Uterus (tissue), 4 donors: ENCODE data around the gene MGAM2. TPM values are rescaled to one million over a fixed set of nuclear protein-coding genes. Genes with fewer than 3 reads are reported as not detected.

Experiments
- DNase-seq, 2 donors: peaks; one replicate each; pipeline ENCODE4 v3.0.0-alpha.2; 2019 to 2020
- H3K27ac ChIP-seq, 2 donors: fragments of 200-600 bp; sonication (generic); 1 replicate in 1 of 2; 2 replicates in 1 of 2; pipeline ENCODE4 v1.5.1; 2016 to 2018
- H3K27me3 ChIP-seq, 2 donors: fragments of 200-600 bp; sonication (generic); one replicate each; pipeline ENCODE4 v1.5.1; 2018 to 2019; ENCODE audit warnings: control low read depth in 1 of 2
- H3K36me3 ChIP-seq, 2 donors: fragments of 200-600 bp; sonication (generic); one replicate each; pipeline ENCODE4 v1.5.1; 2019; ENCODE audit warnings: control low read depth in 1 of 2
- H3K4me1 ChIP-seq, 2 donors: fragments of 200-600 bp; sonication (generic); one replicate each; pipeline ENCODE4 v1.5.1; 2018 to 2019; ENCODE audit warnings: control low read depth in 1 of 2
- H3K4me3 ChIP-seq, 2 donors: fragments of 200-600 bp; sonication (generic); 1 replicate in 1 of 2; 2 replicates in 1 of 2; pipeline ENCODE4 v1.5.1; 2018 to 2019; ENCODE audit warnings: mild to moderate bottlenecking in 1 of 2
- H3K9me3 ChIP-seq, 2 donors: fragments of 200-600 bp; sonication (generic); one replicate each; pipeline ENCODE4 v1.5.1; 2019; ENCODE audit warnings: control low read depth in 1 of 2
- CTCF ChIP-seq, 4 experiments: fragments of 200-600 bp in 2 of 4; fragments of 450-650 bp in 2 of 4; sonication (generic) in 2 of 4; IDR thresholded peaks; one replicate each; pipeline ENCODE4 v1.5.1; 2016 to 2019; ENCODE audit warnings: antibody characterized with exemption in 4 of 4, mild to moderate bottlenecking in 2 of 4, moderate library complexity in 1 of 4
- POLR2A ChIP-seq, 2 donors: fragments of 450-650 bp; IDR thresholded peaks; one replicate each; pipeline ENCODE4 v1.6.1; 2016; ENCODE audit warnings: antibody characterized with exemption in 2 of 2, mild to moderate bottlenecking in 1 of 2, moderate library complexity in 1 of 2
- intact Hi-C: fragments of 100-400 bp; cut with DNase I; formaldehyde crosslinking; loops from one replicate; pipeline ENCODE4 v1.15.1; 2023; ENCODE audit warnings: low total_unique reads
- total RNA-seq, 4 donors: library from RNA; depleted of rRNA in 3 of 4; stranded (reverse); fragments of >200 nt in 3 of 4; gene quantifications; one replicate each; pipeline versions ENCODE4 v1.1.0 to v1.2.4, GENCODE V29; 2014 to 2023
- donor health status: DM: yes; HTN: yes; CAD: no.

Gene MGAM2
- total RNA-seq, 4 donors from 2014 or later, result under 0.01 to 0.12 (median 0.07) TPM; not detected in 1

- DNase-seq, result no peak
- intact Hi-C loops, result no loop called here
- H3K4me3 ChIP-seq, result no peak overlapping the region
- no peaks in the 10 kb centered on the region for H3K27me3 ChIP-seq
- no peak overlapping the region for H3K27ac ChIP-seq
- no peaks in the 10 kb centered on the region for H3K4me1 ChIP-seq
- no peaks in the 10 kb centered on the region for H3K9me3 ChIP-seq
- no peaks in the 10 kb centered on the region for H3K36me3 ChIP-seq
- TF ChIP-seq CTCF (IDR thresholded peaks at IDR 0.05) (no peak), POLR2A (IDR thresholded peaks at IDR 0.05) (no peak)
Observed at GRCh38 chr7:142120524-142120923, 9.0 kb downstream of the MGAM2 start.

DNA sequence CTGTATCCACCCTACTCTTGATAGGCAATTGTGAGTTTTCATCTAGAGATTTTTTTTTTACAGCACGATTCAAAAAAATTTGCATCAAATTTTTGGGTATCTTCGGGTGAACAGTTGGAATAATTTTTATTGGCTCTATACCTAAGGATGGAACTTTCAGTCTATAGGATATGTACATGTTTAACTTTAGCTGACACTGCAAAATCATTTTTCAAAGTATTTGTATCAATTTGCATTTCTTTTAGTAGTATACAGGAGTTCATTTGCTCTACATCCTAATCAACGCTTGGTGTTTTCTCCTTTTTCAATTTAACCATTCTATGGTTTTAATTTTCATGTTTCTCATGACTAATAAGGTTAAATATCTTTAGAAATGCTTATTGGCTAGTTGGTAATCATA lies 11.7 kb downstream of the MGAM2 start:
- Histone ChIP-seq H3K9me3 (no peaks in the 10 kb centered on the region), H3K4me3 (no peak overlapping the region), H3K4me1 (no peaks in the 10 kb centered on the region), H3K27ac (no peak overlapping the region), H3K36me3 (no peaks in the 10 kb centered on the region), H3K27me3 (no peaks in the 10 kb centered on the region)
- intact Hi-C loops, result no loop called here
- DNase-seq, result no peak
- TF ChIP-seq CTCF (IDR thresholded peaks at IDR 0.05) (no peak), POLR2A (IDR thresholded peaks at IDR 0.05) (no peak)

DNA sequence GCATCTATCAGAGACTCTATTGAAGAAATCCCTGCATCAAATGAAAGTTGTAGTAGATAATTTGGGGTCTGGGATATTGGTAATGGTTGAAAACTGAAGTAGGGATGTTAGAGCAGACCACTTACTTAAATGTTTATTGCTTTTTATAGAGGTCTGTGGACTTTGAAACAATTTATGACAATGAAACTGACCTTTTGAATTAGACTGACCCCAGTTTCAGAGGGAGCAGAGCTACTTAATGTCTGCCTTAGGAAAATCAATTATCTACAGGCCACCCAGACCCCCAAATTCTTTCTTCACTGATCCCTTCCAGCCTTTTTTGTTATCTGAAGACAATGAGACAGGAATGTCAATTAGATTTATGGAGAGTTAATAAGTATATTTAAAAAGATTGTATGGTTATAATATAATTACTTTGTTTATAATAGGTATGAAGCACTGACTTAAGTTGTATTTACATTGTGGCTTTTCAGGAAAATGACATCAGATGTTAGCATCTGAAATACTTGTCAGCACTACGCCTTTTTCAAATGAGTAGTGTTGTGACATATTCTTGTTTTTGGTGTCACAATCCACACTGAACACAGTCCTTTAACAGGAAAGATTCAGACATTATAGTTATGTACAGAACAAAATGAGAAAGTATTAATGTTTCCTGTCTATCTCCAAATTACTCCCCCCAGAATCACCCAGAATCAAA lies 13.9 kb downstream of the MGAM2 start:
- TF ChIP-seq POLR2A (IDR thresholded peaks at IDR 0.05) (no peak), CTCF (IDR thresholded peaks at IDR 0.05) (no peak)
- H3K27ac ChIP-seq, result no peak overlapping the region
- no peaks in the 10 kb centered on the region for H3K27me3 ChIP-seq
- H3K4me1 ChIP-seq, result no peaks in the 10 kb centered on the region
- intact Hi-C loops, result no loop called here
- H3K4me3 ChIP-seq, result no peak overlapping the region
- H3K9me3 ChIP-seq, result no peaks in the 10 kb centered on the region
- DNase-seq, result no peak
- no peaks in the 10 kb centered on the region for H3K36me3 ChIP-seq

GRCh38 chr7:142130267-142130666 lies 18.7 kb downstream of the MGAM2 start:
- Histone ChIP-seq H3K9me3 (no peaks in the 10 kb centered on the region), H3K27ac (no peak overlapping the region), H3K27me3 (no peaks in the 10 kb centered on the region), H3K4me3 (no peak overlapping the region), H3K4me1 (no peaks in the 10 kb centered on the region), H3K36me3 (no peaks in the 10 kb centered on the region)
- no peak for DNase-seq
- intact Hi-C loops, result no loop called here
- TF ChIP-seq POLR2A (IDR thresholded peaks at IDR 0.05) (no peak), CTCF (IDR thresholded peaks at IDR 0.05) (no peak)

GRCh38 chr7:142131439-142132185 lies 20.1 kb downstream of the MGAM2 start:
- no peak overlapping the region for H3K27ac ChIP-seq
- no peak overlapping the region for H3K4me3 ChIP-seq
- H3K36me3 ChIP-seq, result no peaks in the 10 kb centered on the region
- DNase-seq, result no peak
- TF ChIP-seq CTCF (IDR thresholded peaks at IDR 0.05) (no peak), POLR2A (IDR thresholded peaks at IDR 0.05) (no peak)
- H3K4me1 ChIP-seq, result no peaks in the 10 kb centered on the region
- intact Hi-C loops, result no loop called here
- no peaks in the 10 kb centered on the region for H3K9me3 ChIP-seq
- H3K27me3 ChIP-seq, result no peaks in the 10 kb centered on the region
